ENCODE results near the gene SPCS3. TPM values are rescaled to one million over a fixed set of nuclear protein-coding genes. Genes with fewer than 3 reads are reported as not detected.
A peak's percentile ranks its signal among the peaks of the same experiment; 100 is the strongest.
"Not testable (repeated sequence)": the region's sequence is repeated elsewhere in the genome, so short reads cannot be mapped to it uniquely, and the experiment has no call there.

Gene SPCS3
- total RNA-seq, 4 donors from 2014 or later = 32.6 to 73.1 (median 57.5) TPM

DNA sequence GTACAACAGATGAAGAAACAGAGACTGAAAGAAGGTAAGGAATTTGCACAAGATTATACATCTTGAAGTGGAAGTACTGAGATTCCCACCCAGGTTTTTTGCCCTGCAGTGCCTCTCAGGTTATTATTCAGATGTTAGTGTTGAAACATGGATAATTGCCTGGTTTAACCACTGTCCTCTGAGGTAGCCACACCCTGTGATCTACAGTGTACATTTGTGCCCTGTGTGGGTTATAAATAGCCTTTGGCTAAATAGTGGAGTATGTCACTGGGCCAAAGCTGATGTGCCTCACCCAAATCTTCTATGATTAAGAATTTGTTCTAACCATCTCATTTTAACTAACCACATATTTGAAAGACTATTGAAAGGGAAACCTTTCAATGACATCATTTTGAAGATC lies 45.3 kb upstream of the SPCS3 start:
- H3K27me3 ChIP-seq = no peaks in the 10 kb centered on the region
- ATAC-seq = no peak
- H3K4me3 ChIP-seq = no peak overlapping the region
- H3K9me3 ChIP-seq = no peaks in the 10 kb centered on the region
- H3K4me1 ChIP-seq = peaks cover 0 to 25% (median 0%) of the 10 kb centered on the region in 3 donors
- no peaks in the 10 kb centered on the region for H3K36me3 ChIP-seq
- peak overlapping the region in 2 of 4 donors; percentile 16 to 51 for H3K27ac ChIP-seq
- no peak for TF ChIP-seq POLR2A (IDR thresholded peaks at IDR 0.05)
- TF ChIP-seq EP300 (IDR thresholded peaks at IDR 0.05) = no peak

DNA sequence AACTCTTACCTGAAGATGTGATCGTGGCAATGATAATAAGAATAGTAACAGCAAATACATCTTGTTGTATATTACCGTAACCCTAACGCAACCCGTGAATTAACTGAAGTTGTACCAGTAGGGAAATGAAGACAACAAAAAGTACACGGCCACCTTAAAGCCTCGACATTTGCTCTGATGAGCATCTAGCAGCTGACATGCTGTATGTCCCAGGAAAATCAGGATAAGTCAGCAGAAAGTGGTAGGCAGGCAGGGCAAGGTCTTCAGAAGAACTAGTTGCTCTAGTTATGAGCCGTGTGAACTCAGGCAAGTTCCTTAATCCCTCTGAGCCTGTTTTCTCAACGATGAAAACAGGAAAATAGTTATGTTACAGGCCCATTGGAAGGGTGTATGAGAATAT lies 43.1 kb upstream of the SPCS3 start:
- no peak for TF ChIP-seq POLR2AphosphoS5 (IDR thresholded peaks at IDR 0.05)
- TF ChIP-seq, protein P1, sequence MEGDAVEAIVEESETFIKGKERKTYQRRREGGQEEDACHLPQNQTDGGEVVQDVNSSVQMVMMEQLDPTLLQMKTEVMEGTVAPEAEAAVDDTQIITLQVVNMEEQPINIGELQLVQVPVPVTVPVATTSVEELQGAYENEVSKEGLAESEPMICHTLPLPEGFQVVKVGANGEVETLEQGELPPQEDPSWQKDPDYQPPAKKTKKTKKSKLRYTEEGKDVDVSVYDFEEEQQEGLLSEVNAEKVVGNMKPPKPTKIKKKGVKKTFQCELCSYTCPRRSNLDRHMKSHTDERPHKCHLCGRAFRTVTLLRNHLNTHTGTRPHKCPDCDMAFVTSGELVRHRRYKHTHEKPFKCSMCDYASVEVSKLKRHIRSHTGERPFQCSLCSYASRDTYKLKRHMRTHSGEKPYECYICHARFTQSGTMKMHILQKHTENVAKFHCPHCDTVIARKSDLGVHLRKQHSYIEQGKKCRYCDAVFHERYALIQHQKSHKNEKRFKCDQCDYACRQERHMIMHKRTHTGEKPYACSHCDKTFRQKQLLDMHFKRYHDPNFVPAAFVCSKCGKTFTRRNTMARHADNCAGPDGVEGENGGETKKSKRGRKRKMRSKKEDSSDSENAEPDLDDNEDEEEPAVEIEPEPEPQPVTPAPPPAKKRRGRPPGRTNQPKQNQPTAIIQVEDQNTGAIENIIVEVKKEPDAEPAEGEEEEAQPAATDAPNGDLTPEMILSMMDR (IDR thresholded peaks at IDR 0.05) = no peak
- no peaks in the 10 kb centered on the region for H3K9me3 ChIP-seq
- H3K36me3 ChIP-seq = no peaks in the 10 kb centered on the region
- H3K4me3 ChIP-seq = peak overlapping the region; percentile 36 to 48
- WGBS, 2 donors (ENCODE audit: low coverage in 1 of 2) = 78 to 86% methylated on average over 7 to 8 of the region's 8 CpGs
- H3K4me1 ChIP-seq = peaks cover 0 to 22% (median 0%) of the 10 kb centered on the region in 3 donors
- no peaks in the 10 kb centered on the region for H3K27me3 ChIP-seq
- peak overlapping the region in 3 of 4 donors; percentile 62 to 71 (median 62) for H3K27ac ChIP-seq
- ATAC-seq = no peak

DNA sequence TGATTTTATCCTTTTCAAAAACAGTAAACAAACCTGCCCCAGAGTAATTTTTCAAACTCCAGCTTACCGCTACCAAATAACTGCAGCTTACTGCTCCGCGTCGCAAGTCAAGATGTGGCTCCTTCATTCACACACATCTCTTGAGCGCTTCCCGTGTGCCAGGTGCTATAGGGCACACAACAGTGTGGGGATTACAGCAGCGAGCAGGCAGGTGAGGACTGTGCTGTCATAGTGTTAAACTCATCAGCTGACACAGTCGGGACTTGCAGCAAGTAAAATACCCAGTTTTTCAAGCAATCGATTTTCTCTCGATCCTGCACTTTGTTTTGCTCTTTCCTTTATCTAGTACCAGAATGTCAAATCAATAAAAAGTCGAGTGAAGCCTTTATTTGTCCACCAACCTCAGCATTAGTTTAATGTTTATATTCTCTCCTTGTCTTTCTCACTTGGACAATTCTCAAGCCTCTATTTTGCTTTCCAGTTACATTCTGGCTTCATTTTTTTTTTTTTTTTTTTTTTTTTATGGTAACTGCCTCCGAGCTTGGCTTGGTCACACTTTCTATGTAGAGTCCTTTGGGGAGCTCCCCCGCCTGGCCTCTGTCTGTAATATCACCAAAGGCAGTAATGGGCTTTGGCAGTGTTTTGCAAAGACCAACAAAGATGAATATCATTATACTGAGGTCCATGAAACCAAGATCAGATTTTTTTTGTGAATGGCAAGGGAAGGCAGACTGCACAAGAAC lies 42.4 kb upstream of the SPCS3 start:
- ATAC-seq = peak; percentile 70
- no peaks in the 10 kb centered on the region for H3K27me3 ChIP-seq
- peak overlapping the region; percentile 15 to 71 (median 62) for H3K27ac ChIP-seq
- TF ChIP-seq, protein P1 (IDR thresholded peaks at IDR 0.05) = peak; percentile 38 to 66 (median 54)
- TF ChIP-seq EP300 (IDR thresholded peaks at IDR 0.05) = no peak
- H3K36me3 ChIP-seq = no peaks in the 10 kb centered on the region
- H3K9me3 ChIP-seq = no peaks in the 10 kb centered on the region
- WGBS, 2 donors (ENCODE audit: low coverage in 1 of 2) = 42 to 45% methylated on average over 10 to 13 of the region's 13 CpGs
- peak overlapping the region; percentile 36 to 48 for H3K4me3 ChIP-seq
- peaks cover 0 to 22% (median 0%) of the 10 kb centered on the region in 3 donors for H3K4me1 ChIP-seq

DNA sequence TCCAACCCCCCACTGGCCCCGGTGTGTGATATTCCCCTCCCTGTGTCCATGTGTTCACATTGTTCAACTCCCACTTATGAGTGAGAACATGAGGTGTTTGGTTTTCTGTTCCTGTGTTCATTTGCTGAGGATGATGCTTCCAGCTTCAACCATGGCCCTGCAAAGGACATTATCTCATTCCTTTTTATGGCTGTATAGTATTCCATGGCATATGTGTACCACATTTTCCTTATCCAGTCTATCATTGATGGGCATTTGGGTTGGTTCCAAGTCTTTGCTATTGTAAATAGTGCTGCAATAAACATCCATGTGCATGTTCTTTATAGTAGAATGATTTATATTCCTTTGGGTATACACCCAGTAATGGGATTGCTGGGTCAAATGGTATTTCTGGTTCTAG lies 40.2 kb upstream of the SPCS3 start:
- peaks cover 0 to 16% (median 0%) of the 10 kb centered on the region in 3 donors for H3K4me1 ChIP-seq
- not testable (repeated sequence) for H3K27ac ChIP-seq, H3K9me3 ChIP-seq, ATAC-seq, H3K4me3 ChIP-seq, H3K27me3 ChIP-seq, H3K36me3 ChIP-seq
- 100% methylated on average over 1 of the region's 1 CpG; no CpG with 5 or more reads in 1 of the 2 donors for WGBS, 2 donors (ENCODE audit: low coverage in 1 of 2)

DNA sequence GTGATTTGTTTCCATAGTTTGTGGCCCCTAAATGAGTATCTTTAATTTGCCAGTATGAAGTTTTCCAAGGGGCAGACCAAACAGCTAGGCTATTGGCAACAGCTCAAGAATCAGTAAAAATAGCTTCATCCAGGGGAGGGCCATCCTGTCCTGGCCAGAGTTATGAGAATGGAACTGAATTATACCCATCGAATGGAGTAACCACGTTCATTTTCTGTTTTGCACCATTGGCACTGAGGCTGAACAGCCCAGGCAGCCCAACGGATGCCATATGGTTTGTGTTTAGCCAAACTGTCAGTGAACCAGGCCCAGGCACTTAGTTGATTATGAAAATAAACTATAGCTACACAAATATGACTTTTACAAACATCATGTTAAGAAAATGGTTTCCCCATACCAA lies 33.0 kb upstream of the SPCS3 start:
- 0 to 8% methylated on average over 1 to 3 of the region's 3 CpGs for WGBS, 2 donors (ENCODE audit: low coverage in 1 of 2)
- no peak overlapping the region for H3K27ac ChIP-seq
- H3K27me3 ChIP-seq = no peaks in the 10 kb centered on the region
- H3K4me1 ChIP-seq = peaks cover 0 to 8% (median 3%) of the 10 kb centered on the region in 3 donors
- peak; percentile 48 for ATAC-seq
- H3K9me3 ChIP-seq = no peaks in the 10 kb centered on the region
- TF ChIP-seq EP300 (IDR thresholded peaks at IDR 0.05) (no peak), POLR2A (IDR thresholded peaks at IDR 0.05) (no peak), POLR2AphosphoS5 (IDR thresholded peaks at IDR 0.05) (no peak)
- TF ChIP-seq, protein P1 (IDR thresholded peaks at IDR 0.05) = no peak
- H3K4me3 ChIP-seq = no peak overlapping the region
- no peaks in the 10 kb centered on the region for H3K36me3 ChIP-seq

DNA sequence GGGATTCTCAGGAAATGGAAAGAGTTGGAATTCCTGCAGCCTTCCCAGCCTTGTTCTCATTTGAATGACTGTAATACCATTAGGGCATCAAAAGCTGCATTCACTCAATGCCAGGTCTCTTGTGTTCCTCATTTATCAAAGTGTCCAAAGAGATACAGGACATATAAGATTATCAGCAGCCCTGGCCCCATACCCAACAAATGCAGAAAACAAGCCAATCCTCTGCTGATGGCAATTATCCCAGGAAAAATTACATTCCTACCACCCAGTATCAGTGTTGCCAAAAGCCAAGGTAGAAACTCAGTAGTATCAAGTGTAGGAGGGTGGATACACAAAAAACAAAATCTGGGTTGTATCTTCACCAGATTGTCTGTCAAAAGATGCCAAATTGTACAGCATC lies 32.2 kb upstream of the SPCS3 start:
- peaks cover 0 to 8% (median 3%) of the 10 kb centered on the region in 3 donors for H3K4me1 ChIP-seq
- TF ChIP-seq EP300 (IDR thresholded peaks at IDR 0.05) = no peak
- no peak for TF ChIP-seq POLR2A (IDR thresholded peaks at IDR 0.05)
- TF ChIP-seq, protein P1 (IDR thresholded peaks at IDR 0.05) = no peak
- TF ChIP-seq POLR2AphosphoS5 (IDR thresholded peaks at IDR 0.05) = no peak
- no peaks in the 10 kb centered on the region for H3K36me3 ChIP-seq
- no peaks in the 10 kb centered on the region for H3K9me3 ChIP-seq
- no peak overlapping the region for H3K4me3 ChIP-seq
- no peak overlapping the region for H3K27ac ChIP-seq
- H3K27me3 ChIP-seq = no peaks in the 10 kb centered on the region
- ATAC-seq = no peak
